Putamen (tissue), 1 donor: ENCODE data around the gene POU2AF2.

Source experiments
- DNase-seq: peaks from one replicate; pipeline ENCODE4 v3.0.0-alpha.2; 2016; ENCODE audit warnings: low spot score

Gene POU2AF2

DNA sequence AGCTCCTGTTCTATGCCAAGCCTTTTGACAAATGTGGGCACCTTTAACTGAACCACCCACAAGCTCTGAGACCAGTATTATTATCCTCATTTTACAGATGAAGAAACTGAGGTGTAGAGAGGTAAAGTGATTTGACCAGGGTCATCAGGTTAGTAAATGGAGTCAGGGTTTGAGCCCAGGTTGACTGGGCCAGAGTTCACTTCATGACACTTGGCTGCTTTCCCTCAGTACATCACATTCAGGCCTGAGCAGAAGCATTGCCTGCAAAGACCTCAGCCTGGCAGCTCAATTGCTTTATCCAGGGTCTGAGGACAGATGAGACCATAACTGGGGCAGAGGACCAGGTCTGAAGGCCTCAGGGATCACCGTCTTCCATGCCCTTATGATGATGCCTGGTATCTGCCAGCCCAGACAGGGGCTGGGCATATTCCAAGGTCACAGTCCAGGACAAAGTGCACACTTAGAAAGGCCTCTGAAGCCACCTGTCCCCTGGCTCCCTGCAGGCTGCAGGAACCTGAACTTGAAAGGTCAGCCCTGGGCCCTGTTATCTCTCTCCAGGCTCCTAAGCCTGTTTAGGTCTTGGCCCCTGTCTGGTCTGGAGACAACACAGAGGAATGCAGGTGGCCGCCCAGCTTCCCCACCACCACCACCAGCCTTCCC is 84.8 kb downstream of the POU2AF2 start:
- no peak for DNase-seq

DNA sequence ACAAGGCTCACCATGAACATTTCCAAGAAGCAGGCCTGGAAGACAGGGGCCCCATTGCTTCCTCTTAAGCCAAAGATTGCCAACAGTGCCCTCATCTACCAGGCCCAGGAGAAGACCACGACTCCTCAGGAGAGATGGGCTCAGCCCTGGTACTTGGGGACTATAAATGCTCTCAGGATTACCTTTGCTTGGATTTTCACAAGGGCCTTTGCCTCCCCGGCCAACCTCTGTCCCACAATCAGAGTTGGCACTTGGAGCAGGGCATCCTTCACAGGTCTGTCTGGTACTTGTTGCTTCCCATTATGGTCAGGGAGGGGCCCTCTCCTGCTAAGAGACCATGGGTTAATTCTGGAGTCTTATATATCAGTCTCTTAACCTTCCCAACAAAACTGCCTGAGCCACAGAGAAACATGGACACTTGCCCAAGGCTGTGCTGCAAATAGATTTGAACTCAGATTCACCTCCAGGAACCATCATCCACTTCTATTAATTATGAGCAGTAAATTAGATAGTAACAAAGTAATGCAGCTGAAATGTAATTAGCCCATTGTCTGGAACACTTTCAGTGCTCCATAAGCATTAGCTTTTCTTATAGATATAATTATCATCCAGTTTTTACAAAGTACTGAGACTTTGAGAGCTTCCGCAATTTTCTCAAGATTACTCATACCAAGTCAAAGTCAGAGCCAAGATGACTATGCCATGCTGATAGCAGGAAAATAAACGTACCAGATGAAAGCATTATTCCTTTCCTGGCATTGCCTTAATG is 86.4 kb downstream of the POU2AF2 start:
- DNase-seq: no peak

DNA sequence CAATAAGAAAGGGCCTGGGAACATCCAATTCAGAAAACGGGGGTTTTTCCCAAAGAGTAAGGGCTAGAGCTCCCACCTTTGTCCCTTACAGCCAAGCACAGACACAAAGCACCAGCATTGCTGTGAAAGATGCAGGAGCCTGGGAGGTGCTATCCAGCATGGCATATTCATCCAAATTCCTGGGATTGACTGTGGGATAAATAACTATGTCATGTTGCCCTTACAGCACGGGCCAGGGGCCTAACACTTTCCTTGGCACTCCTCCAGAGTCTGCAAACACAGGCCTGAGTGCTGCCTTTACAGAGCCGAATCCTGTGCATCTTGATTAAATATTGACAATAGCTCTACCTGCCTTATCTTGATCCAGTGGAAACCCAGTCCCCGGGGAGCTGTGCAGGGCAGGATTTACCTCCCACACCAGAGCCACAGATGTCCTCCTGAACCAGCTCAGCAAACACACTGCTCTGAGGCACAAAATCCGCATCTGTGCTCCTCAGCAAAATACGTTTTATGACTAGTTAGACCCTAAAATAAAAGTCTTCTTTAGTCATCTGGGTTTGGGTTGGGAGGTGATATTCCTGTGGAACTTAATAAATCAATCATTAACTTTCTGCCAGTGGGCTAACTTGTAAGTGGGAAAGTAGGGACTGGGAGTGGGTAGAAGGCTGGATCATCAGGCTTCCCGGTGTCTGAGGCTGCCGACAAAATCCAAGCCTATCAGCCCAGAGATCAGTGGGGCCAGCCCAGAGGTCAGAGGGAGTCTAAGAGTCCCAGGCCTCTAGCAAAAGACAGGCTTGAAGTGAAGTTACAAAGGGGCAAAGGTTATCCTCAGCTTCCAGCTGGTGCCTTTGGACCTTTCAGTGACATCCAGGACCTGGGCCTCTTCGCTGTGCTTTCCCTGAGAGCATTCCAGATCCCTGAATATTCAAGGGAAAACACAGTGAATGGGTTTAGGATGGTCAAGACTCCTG is 89.3 kb downstream of the POU2AF2 start:
- no peak for DNase-seq

DNA sequence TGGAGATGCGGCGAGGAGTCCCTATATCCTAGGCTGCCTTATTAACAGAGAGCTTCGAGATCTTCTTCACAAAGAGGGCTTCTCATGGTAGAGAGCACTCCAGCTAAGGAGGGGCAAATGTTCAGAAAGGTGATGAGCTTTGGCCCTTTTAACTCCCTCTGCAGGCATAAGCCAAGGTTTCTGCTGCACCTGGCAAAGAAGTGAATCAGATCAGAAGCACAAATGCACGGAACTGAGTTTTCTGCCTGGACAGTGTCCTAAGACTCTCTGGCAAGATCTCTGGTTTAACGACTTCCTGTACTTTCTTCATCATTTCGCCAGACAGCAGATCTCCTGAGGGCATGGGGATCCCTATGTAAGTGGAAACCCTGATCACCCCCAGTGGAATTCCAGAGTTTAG is 90.0 kb downstream of the POU2AF2 start:
- no peak for DNase-seq
